ENCODE data around the gene CCDC61.

DNA sequence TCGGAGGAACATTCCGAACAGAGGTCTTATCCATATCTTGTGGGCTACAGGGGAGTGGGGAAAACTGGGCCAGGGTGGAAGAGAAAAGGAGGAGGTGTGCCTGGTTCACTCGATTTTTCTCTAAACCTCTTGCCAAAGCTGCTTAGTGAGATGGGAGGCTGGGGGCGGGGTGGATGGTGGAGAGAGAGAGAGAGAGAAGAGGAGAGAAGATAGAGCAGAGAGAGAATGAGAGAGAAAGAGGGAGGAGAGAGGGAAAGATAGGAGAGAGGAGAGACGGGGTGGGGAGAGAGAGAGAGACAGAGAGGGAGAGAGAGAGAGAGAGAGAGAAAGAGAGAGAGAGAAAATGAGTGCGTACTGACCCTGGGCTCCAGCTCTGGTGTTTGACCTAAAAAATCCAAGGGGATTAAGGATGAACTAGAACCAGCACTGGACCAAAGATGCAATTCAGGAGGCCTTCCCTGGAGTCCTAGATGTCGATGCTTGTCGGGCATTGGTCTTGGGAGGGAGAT, 35.7 kb upstream of the CCDC61 start:
- TF ChIP-seq, protein P1, sequence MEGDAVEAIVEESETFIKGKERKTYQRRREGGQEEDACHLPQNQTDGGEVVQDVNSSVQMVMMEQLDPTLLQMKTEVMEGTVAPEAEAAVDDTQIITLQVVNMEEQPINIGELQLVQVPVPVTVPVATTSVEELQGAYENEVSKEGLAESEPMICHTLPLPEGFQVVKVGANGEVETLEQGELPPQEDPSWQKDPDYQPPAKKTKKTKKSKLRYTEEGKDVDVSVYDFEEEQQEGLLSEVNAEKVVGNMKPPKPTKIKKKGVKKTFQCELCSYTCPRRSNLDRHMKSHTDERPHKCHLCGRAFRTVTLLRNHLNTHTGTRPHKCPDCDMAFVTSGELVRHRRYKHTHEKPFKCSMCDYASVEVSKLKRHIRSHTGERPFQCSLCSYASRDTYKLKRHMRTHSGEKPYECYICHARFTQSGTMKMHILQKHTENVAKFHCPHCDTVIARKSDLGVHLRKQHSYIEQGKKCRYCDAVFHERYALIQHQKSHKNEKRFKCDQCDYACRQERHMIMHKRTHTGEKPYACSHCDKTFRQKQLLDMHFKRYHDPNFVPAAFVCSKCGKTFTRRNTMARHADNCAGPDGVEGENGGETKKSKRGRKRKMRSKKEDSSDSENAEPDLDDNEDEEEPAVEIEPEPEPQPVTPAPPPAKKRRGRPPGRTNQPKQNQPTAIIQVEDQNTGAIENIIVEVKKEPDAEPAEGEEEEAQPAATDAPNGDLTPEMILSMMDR (conservative IDR thresholded peaks at IDR 0.05; ENCODE audit: low read depth, low read length) = no peak
- TF ChIP-seq EZH2 (IDR thresholded peaks at IDR 0.05; ENCODE audit: low read length, unreplicated experiment) = no peak
- TF ChIP-seq EZH2phosphoT487 (IDR thresholded peaks at IDR 0.05; ENCODE audit: borderline replicate concordance, low read length) = no peak

All from PC-3 (cell line).